GM12878 (cell line): Measurements from ENCODE around the gene RPUSD2. TPM values are rescaled to one million over a fixed set of nuclear protein-coding genes. Genes with fewer than 3 reads are reported as not detected.

Experiments used
- ASH2L ChIP-seq: fragments of 300-600, 200-600 bp; sonication (generic); IDR thresholded peaks from 2 replicates; pipeline ENCODE4 v1.6.1; 2017; ENCODE audit warnings: low read depth, mild to moderate bottlenecking, borderline replicate concordance
- ATF7 ChIP-seq: fragments of 450-650 bp; IDR thresholded peaks from 2 replicates; pipeline ENCODE4 v1.6.1; 2016; ENCODE audit warnings: low read depth, mild to moderate bottlenecking
- CREM ChIP-seq: IDR thresholded peaks from 2 replicates; pipeline ENCODE4 v1.6.1; 2014; ENCODE audit warnings: antibody characterized with exemption, low read depth
- EGR1 ChIP-seq, 2 experiments: IDR thresholded peaks; 1 replicate in 1 of 2; 2 replicates in 1 of 2; pipeline ENCODE4 v1.6.1; 2011 to 2012; ENCODE audit warnings: low read depth in 2 of 2, low read length in 2 of 2, borderline replicate concordance in 1 of 2, mild to moderate bottlenecking in 1 of 2, moderate library complexity in 1 of 2
- NFYA ChIP-seq: IDR thresholded peaks from 2 replicates; pipeline ENCODE4 v1.6.1; 2011; ENCODE audit warnings: low read depth, mild to moderate bottlenecking, low read length, improper control_type of control experiment, borderline replicate concordance
- NRF1 ChIP-seq: conservative IDR thresholded peaks from 2 replicates; pipeline ENCODE4 v1.6.1; 2011; ENCODE audit warnings: mild to moderate bottlenecking, low read depth, low read length, improper control_type of control experiment
- PAX8 ChIP-seq: fragments of 450-650 bp; IDR thresholded peaks from 2 replicates; pipeline ENCODE4 v1.6.1; 2017; ENCODE audit warnings: mild to moderate bottlenecking, moderate library complexity
- POLR2AphosphoS5 ChIP-seq: IDR thresholded peaks from 2 replicates; pipeline ENCODE4 v1.6.1; 2011; ENCODE audit warnings: mild to moderate bottlenecking, low read length, inconsistent platforms
- RBBP5 ChIP-seq: fragments of 200-600 bp; sonication (generic); conservative IDR thresholded peaks from 2 replicates; pipeline ENCODE4 v1.6.1; 2016
- SIX5 ChIP-seq: IDR thresholded peaks from 2 replicates; pipeline ENCODE4 v1.6.1; 2011; ENCODE audit warnings: mild to moderate bottlenecking, low read depth, low read length, moderate library complexity; ENCODE audit not compliant: severe bottlenecking
- ZNF622 ChIP-seq: fragments of 450-650 bp; IDR thresholded peaks from 2 replicates; pipeline ENCODE4 v1.6.1; 2017; ENCODE audit warnings: mild to moderate bottlenecking, inconsistent platforms
- ZNF687 ChIP-seq: fragments of 450-650 bp; IDR thresholded peaks from 2 replicates; pipeline ENCODE4 v1.6.1; 2017; ENCODE audit warnings: mild to moderate bottlenecking, moderate library complexity
- ZZZ3 ChIP-seq: IDR thresholded peaks from 2 replicates; pipeline ENCODE4 v1.6.1; 2011; ENCODE audit warnings: low read depth; ENCODE audit not compliant: control insufficient read depth, insufficient read length
- polyA plus RNA-seq, 11 experiments: library from polyadenylated mRNA; depleted of rRNA in 4 of 11; unstranded in 6 of 11; stranded (reverse) in 5 of 11; fragments of >200 nt; fragmentation: Nextera tagmentation in 4 of 11; fragmentation: Illumina TruSeq in 1 of 11; extraction: Ambion mirVana in 4 of 11; extraction: Trizol in 1 of 11; gene quantifications; 1 replicate in 1 of 11; 2 replicates in 10 of 11; pipeline versions ENCODE4 v1.2.1 to v1.2.3, GENCODE V29; 2011 to 2016; ENCODE audit warnings: inconsistent platforms in 2 of 11, missing spikeins in 2 of 11, low read depth in 1 of 11
- small RNA-seq: library from RNA; depleted of rRNA; stranded (forward); fragments of <200 nt; gene quantifications from one replicate; pipeline ENCODE3, GENCODE V24; 2014
- total RNA-seq, 4 experiments: library from RNA; depleted of rRNA in 3 of 4; stranded (reverse); fragments of >200 nt in 3 of 4; fragmentation: Illumina TruSeq in 1 of 4; extraction: Trizol in 1 of 4; gene quantifications; 2 replicates each; pipeline versions ENCODE4 v1.2.1 to v1.2.3, GENCODE V29; 2013 to 2021
- TF ChIP-seq, protein P1 (sequence below): IDR thresholded peaks from 2 replicates; pipeline ENCODE4 v1.6.1; 2012; ENCODE audit warnings: low read depth, low read length, improper control_type of control experiment
- TF ChIP-seq, protein P2 (sequence below): IDR thresholded peaks from 2 replicates; pipeline ENCODE4 v1.6.1; 2011; ENCODE audit warnings: borderline replicate concordance, low read depth, mild to moderate bottlenecking, moderate library complexity, mixed read lengths, low read length; ENCODE audit not compliant: insufficient read depth; ENCODE audit errors: extremely low read length

Gene RPUSD2
- total and polyA plus RNA-seq, 10 of the 15 experiments (the other 5 are each of a cell fraction or from before 2014, with no cell fraction given) = 4.0 to 33.3 (median 18.5) TPM

DNA sequence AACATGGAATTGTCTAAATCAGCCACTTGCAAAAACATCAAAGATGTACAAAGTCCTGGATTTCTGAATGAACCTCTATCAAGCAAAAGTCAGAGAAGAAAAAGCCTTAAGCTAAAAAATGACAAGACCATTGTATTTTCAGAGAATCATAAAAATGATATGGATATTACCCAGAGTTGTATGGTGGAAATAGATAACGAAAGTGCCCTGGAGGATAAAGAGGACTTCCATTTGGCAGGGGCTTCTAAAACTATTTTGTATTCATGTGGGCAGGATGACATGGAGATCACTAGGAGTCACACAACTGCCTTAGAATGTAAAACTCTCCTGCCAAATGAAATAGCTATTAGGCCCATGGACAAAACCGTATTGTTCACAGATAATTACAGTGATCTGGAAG is 54.3 kb downstream of the RPUSD2 start (continued):
- TF ChIP-seq NRF1 (no peak), SIX5 (no peak), ASH2L (no peak), ZNF687 (no peak), ZZZ3 (no peak), CREM (no peak), ATF7 (no peak), POLR2AphosphoS5 (no peak), EGR1 (IDR thresholded peaks at IDR 0.05; ENCODE audit: borderline replicate concordance in 1 of 2, low read depth in 2 of 2, low read length in 2 of 2) (no peak), ZNF622 (no peak), NFYA (no peak), RBBP5 (no peak), PAX8 (no peak)
- TF ChIP-seq, protein P1, sequence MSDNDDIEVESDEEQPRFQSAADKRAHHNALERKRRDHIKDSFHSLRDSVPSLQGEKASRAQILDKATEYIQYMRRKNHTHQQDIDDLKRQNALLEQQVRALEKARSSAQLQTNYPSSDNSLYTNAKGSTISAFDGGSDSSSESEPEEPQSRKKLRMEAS = no peak
- TF ChIP-seq, protein P2, sequence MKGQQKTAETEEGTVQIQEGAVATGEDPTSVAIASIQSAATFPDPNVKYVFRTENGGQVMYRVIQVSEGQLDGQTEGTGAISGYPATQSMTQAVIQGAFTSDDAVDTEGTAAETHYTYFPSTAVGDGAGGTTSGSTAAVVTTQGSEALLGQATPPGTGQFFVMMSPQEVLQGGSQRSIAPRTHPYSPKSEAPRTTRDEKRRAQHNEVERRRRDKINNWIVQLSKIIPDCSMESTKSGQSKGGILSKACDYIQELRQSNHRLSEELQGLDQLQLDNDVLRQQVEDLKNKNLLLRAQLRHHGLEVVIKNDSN = no peak

Small RNA genes lying within 50 kb of the gene (small RNA-seq; reads per million reads assigned to genes)
- not detected for gene RF00017
- not detected for gene RN7SL376P
- gene RNU6-516P = not detected

Other genes starting within 250 kb of the RPUSD2 start
Only the 7 nearest of the 16 such genes appear.
- gene IVD, start 163.5 kb upstream of the RPUSD2 start, total RNA-seq (2014; rRNA removed) = 31.4 and 32.5 TPM in 2 replicates
- gene IVD, start 163.5 kb upstream of the RPUSD2 start, total RNA-seq (2014; rRNA removed; fragmentation: Illumina TruSeq; extraction: Trizol) = 23.3 and 25.3 TPM in 2 replicates
- 49.2 and 51.7 TPM in 2 replicates for gene IVD, start 163.5 kb upstream of the RPUSD2 start, total RNA-seq (2021)
- 50.4 and 50.8 TPM in 2 replicates for gene IVD, start 163.5 kb upstream of the RPUSD2 start, polyA plus RNA-seq (2011; rRNA removed)
- gene IVD, start 163.5 kb upstream of the RPUSD2 start, polyA plus RNA-seq (2014; fragmentation: Illumina TruSeq; extraction: Trizol) = 40.5 and 40.6 TPM in 2 replicates
- gene IVD, start 163.5 kb upstream of the RPUSD2 start, polyA plus RNA-seq (2014; fragmentation: Nextera tagmentation; extraction: Ambion mirVana) = 1 to 10 TPM; 5.3 to 8.2 TPM
- gene IVD, start 163.5 kb upstream of the RPUSD2 start, polyA plus RNA-seq (2014; rRNA removed) = 51.3 and 55.2 TPM in 2 replicates
- gene IVD, start 163.5 kb upstream of the RPUSD2 start, polyA plus RNA-seq (2016; fragmentation: Nextera tagmentation; extraction: Ambion mirVana) = 10 to 100 TPM; 57.7 to 59.8 TPM
- 9.0 and 11.7 TPM in 2 replicates for gene BAHD1, start 128.3 kb upstream of the RPUSD2 start, total RNA-seq (2014; rRNA removed)
- gene BAHD1, start 128.3 kb upstream of the RPUSD2 start, total RNA-seq (2014; rRNA removed; fragmentation: Illumina TruSeq; extraction: Trizol) = 5.1 and 6.0 TPM in 2 replicates
- 21.7 and 21.8 TPM in 2 replicates for gene BAHD1, start 128.3 kb upstream of the RPUSD2 start, total RNA-seq (2021)
- 4.5 and 5.6 TPM in 2 replicates for gene BAHD1, start 128.3 kb upstream of the RPUSD2 start, polyA plus RNA-seq (2011; rRNA removed)
- gene BAHD1, start 128.3 kb upstream of the RPUSD2 start, polyA plus RNA-seq (2014; fragmentation: Illumina TruSeq; extraction: Trizol) = 5.3 and 9.6 TPM in 2 replicates
- under 1 TPM; 0.21 to 0.88 TPM for gene BAHD1, start 128.3 kb upstream of the RPUSD2 start, polyA plus RNA-seq (2014; fragmentation: Nextera tagmentation; extraction: Ambion mirVana)
- gene BAHD1, start 128.3 kb upstream of the RPUSD2 start, polyA plus RNA-seq (2014; rRNA removed) = 11.3 and 13.5 TPM in 2 replicates
- 1 to 10 TPM; 1.9 to 2.2 TPM for gene BAHD1, start 128.3 kb upstream of the RPUSD2 start, polyA plus RNA-seq (2016; fragmentation: Nextera tagmentation; extraction: Ambion mirVana)
- 6.0 and 6.8 TPM in 2 replicates for gene CHST14, start 98.3 kb upstream of the RPUSD2 start, total RNA-seq (2014; rRNA removed)
- gene CHST14, start 98.3 kb upstream of the RPUSD2 start, total RNA-seq (2014; rRNA removed; fragmentation: Illumina TruSeq; extraction: Trizol) = 2.5 and 3.0 TPM in 2 replicates
- gene CHST14, start 98.3 kb upstream of the RPUSD2 start, total RNA-seq (2021) = 12.8 and 13.6 TPM in 2 replicates
- gene CHST14, start 98.3 kb upstream of the RPUSD2 start, polyA plus RNA-seq (2011; rRNA removed) = 2.3 and 4.0 TPM in 2 replicates
- gene CHST14, start 98.3 kb upstream of the RPUSD2 start, polyA plus RNA-seq (2014; fragmentation: Illumina TruSeq; extraction: Trizol) = 6.5 TPM in 2 replicates
- 1 to 10 TPM; 1.3 to 2.8 TPM for gene CHST14, start 98.3 kb upstream of the RPUSD2 start, polyA plus RNA-seq (2014; fragmentation: Nextera tagmentation; extraction: Ambion mirVana)
- 5.9 and 6.3 TPM in 2 replicates for gene CHST14, start 98.3 kb upstream of the RPUSD2 start, polyA plus RNA-seq (2014; rRNA removed)
- 1 to 10 TPM; 7.5 to 9.1 TPM for gene CHST14, start 98.3 kb upstream of the RPUSD2 start, polyA plus RNA-seq (2016; fragmentation: Nextera tagmentation; extraction: Ambion mirVana)
- 30.2 and 47.0 TPM in 2 replicates for gene CCDC32, start 4.3 kb upstream of the RPUSD2 start, total RNA-seq (2014; rRNA removed)
- gene CCDC32, start 4.3 kb upstream of the RPUSD2 start, total RNA-seq (2014; rRNA removed; fragmentation: Illumina TruSeq; extraction: Trizol) = 34.0 and 34.3 TPM in 2 replicates
- 36.0 and 38.6 TPM in 2 replicates for gene CCDC32, start 4.3 kb upstream of the RPUSD2 start, total RNA-seq (2021)
- 66.2 and 72.9 TPM in 2 replicates for gene CCDC32, start 4.3 kb upstream of the RPUSD2 start, polyA plus RNA-seq (2011; rRNA removed)
- 34.3 and 48.3 TPM in 2 replicates for gene CCDC32, start 4.3 kb upstream of the RPUSD2 start, polyA plus RNA-seq (2014; fragmentation: Illumina TruSeq; extraction: Trizol)
- gene CCDC32, start 4.3 kb upstream of the RPUSD2 start, polyA plus RNA-seq (2014; fragmentation: Nextera tagmentation; extraction: Ambion mirVana) = 10 to 100 TPM; 67.0 to 74.3 TPM
- 31.0 and 33.2 TPM in 2 replicates for gene CCDC32, start 4.3 kb upstream of the RPUSD2 start, polyA plus RNA-seq (2014; rRNA removed)
- gene CCDC32, start 4.3 kb upstream of the RPUSD2 start, polyA plus RNA-seq (2016; fragmentation: Nextera tagmentation; extraction: Ambion mirVana) = 10 to 100 TPM; 57.1 to 61.0 TPM
- gene KNL1, start 24.9 kb downstream of the RPUSD2 start, total RNA-seq (2014; rRNA removed) = 31.3 and 41.5 TPM in 2 replicates
- 55.5 and 58.1 TPM in 2 replicates for gene KNL1, start 24.9 kb downstream of the RPUSD2 start, total RNA-seq (2014; rRNA removed; fragmentation: Illumina TruSeq; extraction: Trizol)
- 25.7 and 29.3 TPM in 2 replicates for gene KNL1, start 24.9 kb downstream of the RPUSD2 start, total RNA-seq (2021)
- 44.1 and 73.9 TPM in 2 replicates for gene KNL1, start 24.9 kb downstream of the RPUSD2 start, polyA plus RNA-seq (2011; rRNA removed)
- 42.7 and 44.0 TPM in 2 replicates for gene KNL1, start 24.9 kb downstream of the RPUSD2 start, polyA plus RNA-seq (2014; fragmentation: Illumina TruSeq; extraction: Trizol)
- gene KNL1, start 24.9 kb downstream of the RPUSD2 start, polyA plus RNA-seq (2014; fragmentation: Nextera tagmentation; extraction: Ambion mirVana) = 10 to 100 TPM; 10.9 to 15.8 TPM
- 11.2 and 12.1 TPM in 2 replicates for gene KNL1, start 24.9 kb downstream of the RPUSD2 start, polyA plus RNA-seq (2014; rRNA removed)
- gene KNL1, start 24.9 kb downstream of the RPUSD2 start, polyA plus RNA-seq (2016; fragmentation: Nextera tagmentation; extraction: Ambion mirVana) = 10 to 100 TPM; 26.3 to 30.5 TPM
- 23.7 and 24.2 TPM in 2 replicates for gene RAD51, start 125.9 kb downstream of the RPUSD2 start, total RNA-seq (2014; rRNA removed)
- gene RAD51, start 125.9 kb downstream of the RPUSD2 start, total RNA-seq (2014; rRNA removed; fragmentation: Illumina TruSeq; extraction: Trizol) = 18.7 and 19.2 TPM in 2 replicates
- gene RAD51, start 125.9 kb downstream of the RPUSD2 start, total RNA-seq (2021) = 36.3 and 36.8 TPM in 2 replicates
- gene RAD51, start 125.9 kb downstream of the RPUSD2 start, polyA plus RNA-seq (2011; rRNA removed) = 27.9 and 29.0 TPM in 2 replicates
- 33.6 and 38.7 TPM in 2 replicates for gene RAD51, start 125.9 kb downstream of the RPUSD2 start, polyA plus RNA-seq (2014; fragmentation: Illumina TruSeq; extraction: Trizol)
- 10 to 100 TPM; 13.1 to 23.6 TPM for gene RAD51, start 125.9 kb downstream of the RPUSD2 start, polyA plus RNA-seq (2014; fragmentation: Nextera tagmentation; extraction: Ambion mirVana)
- gene RAD51, start 125.9 kb downstream of the RPUSD2 start, polyA plus RNA-seq (2014; rRNA removed) = 31.1 and 33.2 TPM in 2 replicates
- 10 to 100 TPM; 53.9 to 55.0 TPM for gene RAD51, start 125.9 kb downstream of the RPUSD2 start, polyA plus RNA-seq (2016; fragmentation: Nextera tagmentation; extraction: Ambion mirVana)
- 15.4 and 20.0 TPM in 2 replicates for gene RMDN3, start 186.0 kb downstream of the RPUSD2 start, total RNA-seq (2014; rRNA removed)
- 16.3 and 16.9 TPM in 2 replicates for gene RMDN3, start 186.0 kb downstream of the RPUSD2 start, total RNA-seq (2014; rRNA removed; fragmentation: Illumina TruSeq; extraction: Trizol)
- gene RMDN3, start 186.0 kb downstream of the RPUSD2 start, total RNA-seq (2021) = 27.6 and 28.3 TPM in 2 replicates
- gene RMDN3, start 186.0 kb downstream of the RPUSD2 start, polyA plus RNA-seq (2011; rRNA removed) = 19.4 and 19.9 TPM in 2 replicates
- gene RMDN3, start 186.0 kb downstream of the RPUSD2 start, polyA plus RNA-seq (2014; fragmentation: Illumina TruSeq; extraction: Trizol) = 19.3 and 20.5 TPM in 2 replicates
- gene RMDN3, start 186.0 kb downstream of the RPUSD2 start, polyA plus RNA-seq (2014; fragmentation: Nextera tagmentation; extraction: Ambion mirVana) = 10 to 100 TPM in 1 of 2 experiments, 1 to 10 TPM in 1; 5.7 to 10.2 TPM
- gene RMDN3, start 186.0 kb downstream of the RPUSD2 start, polyA plus RNA-seq (2014; rRNA removed) = 21.3 and 23.1 TPM in 2 replicates
- 10 to 100 TPM; 38.3 to 44.4 TPM for gene RMDN3, start 186.0 kb downstream of the RPUSD2 start, polyA plus RNA-seq (2016; fragmentation: Nextera tagmentation; extraction: Ambion mirVana)